HepG2 (cell line): Measurements from ENCODE around the gene TACC3. TPM values are rescaled to one million over a fixed set of nuclear protein-coding genes. Genes with fewer than 3 reads are reported as not detected.
A peak's percentile ranks its signal among the peaks of the same experiment; 100 is the strongest.

Source experiments
- ATF3 ChIP-seq: sonication (generic); formaldehyde crosslinking; IDR thresholded peaks from 2 replicates; pipeline ENCODE4 v1.4.0; 2020; ENCODE audit warnings: missing genetic modification reagents
- DR1 ChIP-seq: sonication (generic); formaldehyde crosslinking; IDR thresholded peaks from 2 replicates; pipeline ENCODE4 v1.8.0; 2021; ENCODE audit warnings: mild to moderate bottlenecking, missing genetic modification reagents, inconsistent platforms
- HMG20B ChIP-seq: conservative IDR thresholded peaks from 2 replicates; pipeline ENCODE4 v1.6.1; 2016; ENCODE audit warnings: missing genetic modification reagents, missing compliant biosample characterization
- NCOA5 ChIP-seq: sonication (generic); formaldehyde crosslinking; IDR thresholded peaks from 2 replicates; pipeline ENCODE4 v1.4.0; 2020; ENCODE audit warnings: missing genetic modification reagents
- RFX1 ChIP-seq: fragments of 450-650 bp; IDR thresholded peaks from 2 replicates; pipeline ENCODE4 v1.6.1; 2017
- SMAD3 ChIP-seq: sonication (generic); formaldehyde crosslinking; IDR thresholded peaks from 2 replicates; pipeline ENCODE4 v1.4.0; 2020; ENCODE audit warnings: missing genetic modification reagents
- SMAD9 ChIP-seq: sonication (generic); formaldehyde crosslinking; IDR thresholded peaks from 2 replicates; pipeline ENCODE4 v1.5.1; 2020; ENCODE audit warnings: mild to moderate bottlenecking, missing genetic modification reagents
- ZBTB33 ChIP-seq: sonication (generic); formaldehyde crosslinking; IDR thresholded peaks from 2 replicates; pipeline ENCODE4 v1.4.0; 2020; ENCODE audit warnings: missing genetic modification reagents
- ZHX2 ChIP-seq, 2 experiments: sonication (generic) in 1 of 2; formaldehyde crosslinking in 1 of 2; IDR thresholded peaks; 2 replicates each; pipeline versions ENCODE4 v1.6.1 to v1.9.0; 2014 to 2022; ENCODE audit warnings: antibody characterized with exemption in 1 of 2, borderline replicate concordance in 1 of 2, inconsistent platforms in 1 of 2, low read depth in 1 of 2, missing genetic modification reagents in 1 of 2
- ZNF17 ChIP-seq: sonication (generic); formaldehyde crosslinking; IDR thresholded peaks from 2 replicates; pipeline ENCODE4 v1.5.0; 2020; ENCODE audit warnings: mild to moderate bottlenecking, missing genetic modification reagents
- ZNF235 ChIP-seq: sonication (generic); formaldehyde crosslinking; IDR thresholded peaks from 2 replicates; pipeline ENCODE4 v1.8.1; 2023; ENCODE audit warnings: mild to moderate bottlenecking, missing genetic modification reagents, borderline replicate concordance
- ZNF280B ChIP-seq: sonication (generic); formaldehyde crosslinking; IDR thresholded peaks from 2 replicates; pipeline ENCODE4 v1.5.0; 2020; ENCODE audit warnings: missing genetic modification reagents, mild to moderate bottlenecking, borderline replicate concordance
- ZNF556 ChIP-seq: sonication (generic); formaldehyde crosslinking; IDR thresholded peaks from 2 replicates; pipeline ENCODE4 v1.4.0; 2020; ENCODE audit warnings: mild to moderate bottlenecking, missing genetic modification reagents, borderline replicate concordance
- ZNF564 ChIP-seq: sonication (generic); formaldehyde crosslinking; IDR thresholded peaks from 2 replicates; pipeline ENCODE4 v1.8.1; 2023; ENCODE audit warnings: mild to moderate bottlenecking, missing genetic modification reagents
- ZNF773 ChIP-seq: sonication (generic); formaldehyde crosslinking; IDR thresholded peaks from 2 replicates; pipeline ENCODE4 v1.4.0; 2020; ENCODE audit warnings: missing genetic modification reagents, borderline replicate concordance
- ZNF891 ChIP-seq: sonication (generic); formaldehyde crosslinking; IDR thresholded peaks from 2 replicates; pipeline ENCODE4 v1.5.0; 2020; ENCODE audit warnings: mild to moderate bottlenecking, missing genetic modification reagents
- polyA plus RNA-seq, 8 experiments: library from polyadenylated mRNA; depleted of rRNA in 3 of 8; stranded (reverse) in 7 of 8; unstranded in 1 of 8; fragments of >200 nt; fragmentation: Illumina TruSeq in 4 of 8; extraction: Trizol in 4 of 8; gene quantifications; 2 replicates each; pipeline versions ENCODE4 v1.2.1 to v1.2.3, GENCODE V29; 2011 to 2016; ENCODE audit warnings: low read depth in 4 of 8, missing spikeins in 1 of 8, mixed read lengths in 1 of 8; ENCODE audit not compliant: insufficient read depth in 1 of 8
- total RNA-seq, 5 experiments: library from RNA; depleted of rRNA; stranded (reverse); fragments of >200 nt; fragmentation: Illumina TruSeq; extraction: Trizol; gene quantifications; 2 replicates each; pipeline ENCODE4 v1.2.3, GENCODE V29; 2016; ENCODE audit warnings: low read depth in 1 of 5
- TF ChIP-seq, protein P1 (sequence below): fragments of 450-650 bp; IDR thresholded peaks from 2 replicates; pipeline ENCODE4 v1.6.1; 2016

Gene TACC3
- total and polyA plus RNA-seq, 2 of the 13 experiments (the other 11 are each of a cell fraction or from before 2014, with no cell fraction given) = 20.3 to 21.2 TPM

DNA sequence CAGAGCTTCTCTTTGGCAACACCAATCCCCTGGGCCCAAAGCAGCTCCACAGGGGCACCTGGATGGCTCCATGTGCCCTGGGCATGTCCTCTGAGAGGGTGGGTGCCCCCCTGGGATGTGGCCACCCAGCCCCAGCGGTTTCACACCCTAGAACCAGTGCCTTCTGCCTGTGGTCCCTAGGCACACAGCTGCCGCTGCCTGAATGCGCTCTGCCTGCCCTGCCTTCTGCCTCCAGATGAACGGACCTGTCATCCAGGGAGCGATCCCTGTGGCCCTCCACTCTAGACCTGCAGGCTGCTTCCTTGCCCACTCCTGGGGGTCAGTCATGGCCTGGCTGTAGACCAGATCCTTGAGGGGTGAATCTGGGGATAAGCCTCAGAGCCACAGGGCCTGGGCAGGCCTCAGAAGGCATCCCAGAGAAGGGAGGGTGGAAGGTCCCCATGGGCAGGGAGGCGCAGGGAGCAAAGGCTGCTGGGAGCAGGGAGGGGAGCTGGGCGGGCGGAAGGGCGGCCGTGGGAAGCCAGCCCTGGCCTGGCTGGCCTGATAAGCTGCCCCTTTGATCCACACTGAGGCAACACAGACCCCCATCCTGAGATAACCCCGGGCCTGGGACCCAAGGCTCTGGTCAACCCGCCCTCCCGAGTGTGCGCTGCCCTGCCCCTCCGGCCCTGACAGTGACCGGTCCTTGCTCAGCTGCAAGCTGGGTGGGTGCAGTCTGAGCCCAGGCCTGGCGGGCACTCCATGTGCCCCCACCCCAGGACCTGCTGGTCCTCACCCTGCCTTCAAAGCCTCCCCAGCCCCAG, 63.7 kb downstream of the TACC3 start (continued):
- TF ChIP-seq ZHX2 (IDR thresholded peaks at IDR 0.05; ENCODE audit: low read depth) (no peak), ZHX2 (CRISPR knock-in tag; IDR thresholded peaks at IDR 0.05; ENCODE audit: borderline replicate concordance) (no peak), ZNF17 (CRISPR knock-in tag) (no peak), SMAD9 (CRISPR knock-in tag) (no peak), HMG20B (CRISPR knock-in tag) (peak; percentile 59; the same call in 1 of the 2 replicates), ZNF556 (CRISPR knock-in tag) (peak; percentile 95; the same call in 1 of the 2 replicates), SMAD3 (no peak), ZNF280B (CRISPR knock-in tag) (peak; percentile 45), ZNF891 (CRISPR knock-in tag) (peak; percentile 27; the same call in 1 of the 2 replicates), ATF3 (CRISPR knock-in tag) (no peak), ZNF773 (CRISPR knock-in tag) (peak; percentile 37; the same call in 1 of the 2 replicates), ZBTB33 (0 out of 2 replicates have a peak, but pooled peaks have one; percentile 2), NCOA5 (CRISPR knock-in tag) (no peak), ZNF564 (CRISPR knock-in tag) (no peak), ZNF235 (CRISPR knock-in tag) (0 out of 2 replicates have a peak, but pooled peaks have one; percentile 74), DR1 (CRISPR knock-in tag) (peak; percentile 51), RFX1 (no peak)
- TF ChIP-seq, protein P1, sequence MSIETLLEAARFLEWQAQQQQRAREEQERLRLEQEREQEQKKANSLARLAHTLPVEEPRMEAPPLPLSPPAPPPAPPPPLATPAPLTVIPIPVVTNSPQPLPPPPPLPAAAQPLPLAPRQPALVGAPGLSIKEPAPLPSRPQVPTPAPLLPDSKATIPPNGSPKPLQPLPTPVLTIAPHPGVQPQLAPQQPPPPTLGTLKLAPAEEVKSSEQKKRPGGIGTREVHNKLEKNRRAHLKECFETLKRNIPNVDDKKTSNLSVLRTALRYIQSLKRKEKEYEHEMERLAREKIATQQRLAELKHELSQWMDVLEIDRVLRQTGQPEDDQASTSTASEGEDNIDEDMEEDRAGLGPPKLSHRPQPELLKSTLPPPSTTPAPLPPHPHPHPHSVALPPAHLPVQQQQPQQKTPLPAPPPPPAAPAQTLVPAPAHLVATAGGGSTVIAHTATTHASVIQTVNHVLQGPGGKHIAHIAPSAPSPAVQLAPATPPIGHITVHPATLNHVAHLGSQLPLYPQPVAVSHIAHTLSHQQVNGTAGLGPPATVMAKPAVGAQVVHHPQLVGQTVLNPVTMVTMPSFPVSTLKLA = no peak
